Activated CD4-positive, alpha-beta T cell treated with anti-CD3 and anti-CD28 coated beads, Interleukin-2, Interleukin-4, amounts not matched to agents 100 ng/mL and 50 ng/mL, durations not matched to agents 16 hours and 8 hours (primary cell): ENCODE measurements around the gene TMEM9.

Experiments
- DNase-seq: peaks from one replicate; pipeline ENCODE4 v3.0.0-alpha.2; 2020; ENCODE audit warnings: low spot score

Gene TMEM9

DNA sequence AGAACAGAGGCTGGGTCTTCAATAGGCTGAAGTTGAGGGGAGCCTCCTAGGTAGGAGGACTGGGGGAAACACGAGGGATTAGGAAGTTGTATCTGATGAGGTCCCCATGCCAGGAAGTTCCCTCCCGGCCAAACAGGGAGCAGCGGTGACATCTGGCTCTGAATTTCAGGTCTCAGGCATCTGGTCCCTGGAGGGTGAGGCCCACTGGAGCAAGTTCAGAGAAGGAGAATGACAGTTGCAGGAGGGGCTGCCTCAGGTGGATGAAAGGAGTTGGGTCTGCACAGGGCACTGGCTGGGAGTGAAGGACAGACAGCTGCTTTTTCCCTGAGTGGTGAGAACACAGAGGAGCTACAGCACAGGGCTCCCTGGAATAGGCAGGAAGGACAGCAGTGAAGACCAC lies 9.1 kb downstream of the TMEM9 start:
- DNase-seq: no peak

DNA sequence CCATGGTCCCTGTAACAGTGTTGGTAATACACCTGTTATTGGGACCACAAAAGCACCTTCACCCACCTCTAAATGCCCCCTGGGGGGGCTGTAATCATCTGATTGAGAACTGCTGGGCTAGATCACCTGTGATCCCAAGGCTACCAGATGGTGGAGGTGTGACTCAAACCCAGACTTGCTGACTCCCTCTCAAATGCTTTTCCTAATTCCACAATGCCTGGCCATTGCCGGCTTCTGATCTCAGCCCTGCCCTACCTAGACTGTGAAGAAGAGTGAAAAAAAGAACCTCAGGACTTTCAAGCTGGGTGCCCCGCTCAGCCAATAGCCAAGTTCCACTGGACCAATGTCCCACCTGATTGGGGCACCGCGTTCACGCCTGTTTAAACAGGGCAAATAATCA lies 9.6 kb downstream of the TMEM9 start:
- DNase-seq: no peak

DNA sequence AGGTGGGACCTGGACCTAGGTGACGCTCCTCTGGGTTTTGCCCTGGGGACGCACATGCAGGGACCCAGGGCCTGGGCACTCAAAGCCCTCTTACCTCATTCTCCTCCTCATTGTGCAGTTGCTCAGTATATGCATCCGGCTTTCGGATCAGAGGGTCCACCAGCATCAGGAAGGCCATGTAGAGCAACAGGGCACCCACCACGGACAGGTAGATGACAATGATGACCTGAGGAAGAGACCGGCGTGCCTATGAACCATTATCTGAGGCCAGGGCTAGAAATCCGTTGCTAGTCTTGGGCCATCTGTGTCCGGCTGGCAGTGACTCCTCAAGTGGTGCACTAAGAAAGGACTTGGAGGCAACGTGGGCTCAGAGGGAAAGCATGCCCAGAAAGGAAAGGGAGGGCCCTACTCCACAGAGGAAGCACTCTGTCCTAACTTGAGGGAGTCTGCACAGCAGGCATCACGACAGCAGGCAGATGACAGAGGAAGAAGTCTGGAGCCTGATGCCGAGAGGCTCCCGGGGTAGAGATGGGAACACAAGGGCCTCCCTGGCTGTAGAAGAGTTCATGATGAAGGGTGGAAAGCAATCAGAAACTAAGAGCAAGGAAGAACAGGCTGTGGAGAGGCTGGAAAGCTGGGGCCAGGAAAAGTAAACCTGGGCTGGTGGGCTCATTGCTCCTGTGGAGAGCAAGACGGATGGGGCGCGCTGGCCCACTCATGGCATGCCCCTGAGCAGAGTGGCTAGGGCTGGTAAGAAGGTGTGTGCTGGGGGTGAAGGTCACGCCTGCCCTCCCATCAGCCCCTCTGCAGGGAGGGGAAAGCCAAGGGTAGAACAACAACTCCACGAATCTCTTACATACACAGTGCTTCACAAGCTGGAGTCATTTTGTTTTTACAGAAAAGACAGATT lies 10.3 kb downstream of the TMEM9 start:
- no peak for DNase-seq

DNA sequence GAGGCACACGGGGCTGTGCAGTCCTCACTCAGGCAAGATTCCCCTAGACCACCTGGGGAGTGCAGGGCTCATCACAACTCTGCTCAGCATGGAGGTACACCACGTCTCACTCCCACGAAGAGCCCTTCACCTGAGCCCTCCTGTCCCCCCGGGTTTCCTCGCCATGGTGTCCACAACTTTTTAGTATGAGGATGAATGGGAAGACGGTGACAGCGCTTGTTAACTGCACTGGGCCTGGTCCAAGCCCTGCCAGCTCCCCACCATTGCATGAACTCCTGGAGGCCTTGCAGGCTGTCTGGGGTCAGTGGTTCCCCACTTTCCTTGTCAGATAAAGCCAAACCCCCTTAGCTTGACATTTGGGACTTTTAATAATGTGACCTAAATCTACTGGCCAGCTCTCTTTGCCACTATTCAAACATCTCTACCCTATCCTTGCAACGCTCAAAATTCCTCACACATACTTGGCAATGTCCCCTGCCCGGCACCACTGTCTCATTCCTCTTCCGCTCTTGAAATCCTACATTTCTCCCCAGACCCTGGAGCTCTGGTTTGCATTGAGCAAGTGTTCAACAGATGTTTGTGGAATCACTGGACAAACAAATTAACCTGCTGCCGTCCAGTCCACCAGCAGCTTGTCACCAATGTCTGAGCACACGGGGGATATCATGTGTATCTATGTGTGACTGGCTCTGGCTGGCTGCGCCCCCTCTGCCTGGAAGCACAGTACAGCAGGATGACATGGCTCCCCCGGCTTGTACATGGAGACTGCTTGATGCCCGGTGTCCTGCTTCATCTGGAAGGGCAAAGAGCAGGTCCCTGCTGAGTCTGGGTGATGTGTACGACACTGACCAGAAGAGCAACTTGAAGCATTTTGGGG lies 11.2 kb downstream of the TMEM9 start:
- DNase-seq: no peak

DNA sequence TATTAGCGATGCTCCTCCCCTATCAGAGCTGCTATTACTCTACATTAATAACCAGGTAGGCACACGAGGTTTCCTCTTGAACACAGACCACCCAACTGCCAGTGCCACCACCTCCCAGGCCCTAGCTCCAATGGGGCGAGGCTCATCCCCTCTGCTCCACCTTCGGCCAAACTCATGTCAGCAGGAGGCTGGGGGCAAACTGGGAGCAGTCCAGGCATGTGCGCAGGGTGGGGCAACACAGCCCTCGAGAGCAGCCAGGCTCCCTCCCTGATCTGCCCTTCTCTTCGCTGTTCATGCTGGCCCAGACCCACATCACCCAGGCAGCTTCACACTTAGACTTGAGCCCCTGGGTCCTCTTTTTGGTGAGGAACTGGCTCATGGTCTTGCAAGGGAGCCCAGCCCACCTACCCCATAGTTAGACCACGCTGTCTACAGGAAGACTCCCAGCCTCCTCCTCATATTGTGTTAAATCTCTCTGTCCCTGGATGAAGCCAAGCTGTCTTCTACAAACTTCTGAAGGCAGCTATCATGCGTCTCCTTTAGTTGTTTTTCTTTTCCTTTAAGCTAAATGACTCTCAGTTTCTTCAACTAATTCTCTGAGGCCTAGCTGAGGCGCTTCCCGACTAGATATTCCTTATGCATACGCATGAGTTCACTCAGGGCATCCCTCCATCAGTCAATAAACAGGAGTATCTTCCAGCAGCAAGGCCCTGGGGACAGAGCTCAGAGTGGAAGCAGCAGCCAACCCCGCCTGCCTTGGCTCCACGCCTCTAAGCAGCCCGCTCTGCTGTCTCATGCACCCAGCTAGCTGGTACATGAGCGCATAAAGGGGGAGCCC lies 12.0 kb downstream of the TMEM9 start:
- DNase-seq: no peak

- no peak for DNase-seq
Measured at GRCh38 chr1:201141418-201141817, 12.9 kb downstream of the TMEM9 start.

DNA sequence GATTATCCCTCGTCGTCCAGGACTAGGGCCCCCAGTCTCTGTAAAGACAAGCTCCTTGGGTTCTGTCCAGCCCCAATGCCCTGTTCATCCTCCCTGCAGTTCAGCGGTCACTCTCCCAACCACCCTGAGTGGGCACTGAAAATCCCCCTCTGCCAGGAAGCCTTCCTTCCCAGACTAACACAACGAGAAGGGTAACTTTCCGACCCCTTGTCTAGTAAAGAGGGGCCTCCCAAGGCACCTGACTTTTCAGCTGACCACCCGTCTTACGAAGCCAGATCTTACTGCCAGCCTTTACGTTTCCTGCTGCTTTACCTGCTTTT lies 13.4 kb downstream of the TMEM9 start:
- no peak for DNase-seq

DNA sequence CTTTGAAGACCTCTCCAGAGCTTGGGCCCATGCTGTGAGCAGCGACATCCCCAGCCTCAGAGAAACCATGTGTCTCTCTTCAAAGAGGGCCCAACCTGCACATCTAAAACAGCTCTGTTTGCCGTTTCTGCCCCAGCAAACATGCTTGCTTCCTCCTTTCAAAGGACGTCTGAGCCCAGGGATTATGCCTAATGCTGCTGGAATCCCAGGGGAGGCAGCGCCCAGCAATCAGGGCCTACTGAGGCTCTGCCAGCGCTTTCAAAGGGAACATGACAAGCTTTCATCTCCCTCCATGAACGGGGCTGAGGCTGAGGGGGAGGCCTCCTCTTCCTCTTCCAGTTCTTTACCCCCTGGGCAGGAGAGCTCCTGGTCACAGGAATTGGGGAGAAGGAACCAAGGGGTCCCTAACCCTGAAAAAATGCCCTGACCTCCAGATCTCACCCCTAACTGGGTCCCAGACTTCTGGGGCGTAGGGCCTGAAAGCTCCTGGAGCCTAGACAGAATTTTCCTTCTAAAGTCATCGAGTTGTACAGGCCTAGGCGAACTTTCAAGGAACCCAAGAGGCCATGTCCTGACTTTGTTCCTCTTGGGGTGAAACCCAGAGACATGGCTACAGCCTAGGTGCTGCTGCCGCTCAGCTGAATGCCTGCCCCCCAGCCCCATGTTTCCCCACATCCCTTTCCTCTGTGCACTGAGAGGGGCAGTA lies 13.9 kb downstream of the TMEM9 start:
- no peak for DNase-seq

- no peak for DNase-seq
Measured at GRCh38 chr1:201139756-201140155, 14.5 kb downstream of the TMEM9 start.

DNA sequence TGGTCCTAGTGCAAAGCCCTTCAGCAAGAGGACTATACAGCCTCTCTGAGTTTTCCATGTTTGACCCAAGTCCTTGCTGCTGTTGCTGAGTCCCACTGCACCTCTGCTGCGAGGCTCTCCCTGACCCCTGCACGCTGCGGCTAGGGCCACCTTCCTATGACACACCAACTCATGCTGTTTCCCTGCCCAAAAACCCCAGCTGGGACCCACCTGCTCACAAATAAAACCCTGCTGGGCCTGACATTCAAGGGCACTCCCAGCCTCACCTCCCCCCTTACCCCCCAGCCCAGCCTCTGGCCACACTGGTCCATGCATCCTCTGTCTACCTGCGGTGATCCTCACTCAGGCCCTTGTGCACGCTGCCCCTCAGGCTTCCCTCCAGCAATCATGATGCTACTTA lies 15.0 kb downstream of the TMEM9 start:
- DNase-seq: no peak

- no peak for DNase-seq
Measured at GRCh38 chr1:201138311-201138840, 15.9 kb downstream of the TMEM9 start.

GRCh38 chr1:201137579-201138310 lies 16.5 kb downstream of the TMEM9 start:
- DNase-seq: no peak

DNA sequence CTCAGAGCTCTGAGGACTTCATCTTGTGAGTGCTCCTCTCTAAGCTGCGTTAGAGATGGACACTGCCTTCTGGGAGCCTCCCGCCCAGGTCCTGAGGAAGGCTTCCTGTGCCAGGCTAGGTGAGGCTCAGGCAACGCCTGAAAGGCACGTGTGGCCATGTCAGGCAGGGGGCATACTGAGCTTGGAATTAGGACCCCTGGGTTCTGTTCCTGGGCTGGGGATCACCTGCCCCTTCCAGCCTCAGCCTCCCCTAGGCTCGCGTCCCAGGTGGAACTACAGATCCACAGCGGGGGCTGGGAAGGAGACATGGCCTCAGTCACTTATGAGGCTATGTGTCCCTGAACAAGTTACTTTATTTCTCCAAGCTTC lies 17.3 kb downstream of the TMEM9 start:
- no peak for DNase-seq

DNA sequence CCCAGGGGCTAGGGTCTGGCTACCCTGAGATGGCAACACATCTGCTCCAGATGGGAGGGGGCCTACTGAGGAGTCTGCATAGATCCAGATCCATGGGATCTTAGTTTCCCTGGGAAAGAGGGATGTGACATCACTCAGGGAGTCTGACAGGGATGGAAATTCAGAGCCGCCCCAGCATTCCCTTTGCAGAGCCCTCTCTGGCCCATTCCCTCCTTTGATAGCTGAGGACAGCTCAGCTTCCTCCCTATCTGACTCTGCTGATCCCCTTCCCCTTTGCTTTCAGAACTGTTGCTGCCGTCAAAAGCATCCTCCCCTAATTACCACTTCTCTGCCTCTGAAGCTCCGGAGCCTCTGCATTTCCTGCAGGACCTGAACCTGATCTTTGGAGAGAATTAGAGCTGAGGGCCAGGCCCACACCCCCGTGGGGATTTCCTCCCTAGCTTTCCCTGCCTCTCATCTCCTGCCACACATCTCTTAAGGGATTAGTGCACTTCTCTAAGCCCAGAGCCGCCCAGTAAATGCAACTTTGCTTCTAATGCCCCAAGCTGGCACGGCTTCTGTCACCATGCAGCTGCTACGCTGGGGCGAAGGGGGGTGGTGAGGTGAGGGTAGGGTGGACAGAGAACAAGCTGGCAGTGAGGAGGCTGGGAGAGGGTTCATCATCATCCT lies 17.8 kb downstream of the TMEM9 start:
- DNase-seq: no peak

DNA sequence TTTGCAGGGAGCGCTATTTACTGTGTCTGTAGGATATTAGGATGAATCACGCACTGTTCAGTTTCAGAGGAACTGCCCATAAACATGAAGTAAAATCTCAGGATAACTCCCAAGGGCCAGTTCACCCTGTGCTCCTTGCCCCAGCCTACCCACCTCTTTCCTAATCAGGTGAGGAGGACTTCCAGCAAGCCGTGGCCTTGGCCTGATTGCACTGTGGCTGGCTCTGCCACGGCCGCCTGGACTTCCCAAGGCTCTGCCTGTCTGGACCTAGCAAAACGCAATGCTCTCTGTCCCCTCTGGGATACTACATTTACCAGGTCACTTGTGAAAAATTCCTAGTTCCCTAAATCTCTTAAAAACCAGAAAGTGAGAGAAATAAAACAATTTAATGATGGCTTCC lies 19.9 kb downstream of the TMEM9 start:
- no peak for DNase-seq

DNA sequence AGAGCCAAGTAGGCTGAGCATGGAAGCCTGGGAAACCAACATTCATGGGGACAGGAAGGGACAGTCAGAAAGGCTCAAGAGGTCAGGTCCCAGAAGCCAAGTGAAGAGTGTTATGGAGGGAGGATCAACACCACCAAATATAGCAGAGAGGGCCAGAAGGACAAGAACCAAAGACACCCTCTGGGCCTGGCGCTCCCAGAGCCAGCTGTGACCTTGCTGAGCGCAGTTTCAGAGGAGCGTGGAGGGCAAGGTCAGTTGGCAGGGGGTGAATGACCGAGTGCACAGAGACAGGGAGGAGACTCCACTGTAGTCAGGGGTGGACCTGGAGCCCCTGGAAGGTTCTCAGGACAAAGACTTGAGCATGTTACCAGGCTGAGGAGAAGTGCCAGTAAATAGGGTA lies 22.9 kb downstream of the TMEM9 start:
- DNase-seq: no peak

GRCh38 chr1:201128962-201129361 lies 25.3 kb downstream of the TMEM9 start:
- no peak for DNase-seq

GRCh38 chr1:201128476-201128875 lies 25.8 kb downstream of the TMEM9 start:
- DNase-seq: no peak

DNA sequence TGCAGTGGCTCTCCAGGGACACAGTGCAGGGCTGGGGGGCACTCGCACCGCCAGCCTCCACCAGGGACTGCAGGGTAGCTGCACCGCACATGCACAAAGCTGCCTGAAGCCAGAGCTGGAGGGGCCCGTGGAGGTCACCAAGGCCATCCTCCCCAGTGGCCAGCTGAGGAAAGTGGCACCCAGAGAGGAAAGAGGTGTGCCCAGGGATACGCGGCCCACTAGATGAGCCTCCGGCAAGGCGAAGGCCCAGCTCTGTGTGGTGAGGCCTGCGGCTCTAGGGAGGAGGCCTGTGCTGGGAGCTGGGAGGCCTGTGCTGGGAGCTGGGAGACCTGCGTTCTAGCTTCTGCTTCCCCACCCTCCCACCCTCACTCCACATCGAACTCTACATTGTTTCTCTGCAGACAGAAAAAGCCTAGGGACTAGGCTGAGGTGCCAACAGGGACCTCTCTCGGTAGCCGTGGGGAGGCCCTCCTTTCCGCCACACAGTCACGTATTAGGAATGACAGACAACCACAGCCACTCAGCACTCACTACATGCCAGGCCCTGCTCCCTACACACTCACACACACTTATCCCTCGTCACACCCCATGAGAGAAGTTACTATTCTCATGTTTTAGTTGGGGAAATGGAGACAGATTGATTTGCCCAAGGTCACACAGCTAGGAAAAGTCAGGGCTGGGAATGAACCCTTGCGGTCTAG lies 26.4 kb downstream of the TMEM9 start:
- no peak for DNase-seq
